ENCODE measurements around the gene PBX1.

PBX1 gene

GRCh38 chr1:164735315-164736052 lies 176.5 kb downstream of the PBX1 start:
- DNase-seq, result no peak

GRCh38 chr1:164736137-164736536 lies 177.2 kb downstream of the PBX1 start:
- DNase-seq, result no peak

GRCh38 chr1:164739189-164739588 lies 180.2 kb downstream of the PBX1 start:
- DNase-seq, result no peak

- no peak for DNase-seq
Measured at GRCh38 chr1:164740000-164740526, 181.1 kb downstream of the PBX1 start.

- no peak for DNase-seq
Measured at GRCh38 chr1:164742745-164743144, 183.8 kb downstream of the PBX1 start.

GRCh38 chr1:164743976-164744375 lies 185.0 kb downstream of the PBX1 start:
- DNase-seq, result no peak

- no peak for DNase-seq
Measured at GRCh38 chr1:164745736-164746135, 186.8 kb downstream of the PBX1 start.

GRCh38 chr1:164746632-164747031 lies 187.6 kb downstream of the PBX1 start:
- no peak for DNase-seq

- DNase-seq, result no peak
Measured at GRCh38 chr1:164748253-164748899, 189.4 kb downstream of the PBX1 start.

- DNase-seq, result no peak
Measured at GRCh38 chr1:164753521-164754077, 194.6 kb downstream of the PBX1 start.

GRCh38 chr1:164754088-164754600 lies 195.2 kb downstream of the PBX1 start:
- DNase-seq, result no peak

- no peak for DNase-seq
Measured at GRCh38 chr1:164755690-164756089, 196.7 kb downstream of the PBX1 start.

GRCh38 chr1:164756741-164757140 lies 197.8 kb downstream of the PBX1 start:
- DNase-seq, result no peak

- DNase-seq, result no peak
Measured at GRCh38 chr1:164757625-164758024, 198.6 kb downstream of the PBX1 start.

- no peak for DNase-seq
Measured at GRCh38 chr1:164759144-164759920, 200.3 kb downstream of the PBX1 start.

GRCh38 chr1:164759979-164760469 lies 201.0 kb downstream of the PBX1 start:
- no peak for DNase-seq

GRCh38 chr1:164760569-164760968 lies 201.6 kb downstream of the PBX1 start:
- DNase-seq, result no peak

- no peak for DNase-seq
Measured at GRCh38 chr1:164761009-164761408, 202.0 kb downstream of the PBX1 start.

- no peak for DNase-seq
Measured at GRCh38 chr1:164763098-164763497, 204.1 kb downstream of the PBX1 start.

GRCh38 chr1:164764333-164764732 lies 205.3 kb downstream of the PBX1 start:
- no peak for DNase-seq

- no peak for DNase-seq
Measured at GRCh38 chr1:164765557-164765956, 206.6 kb downstream of the PBX1 start.

- DNase-seq, result no peak
Measured at GRCh38 chr1:164765992-164766720, 207.2 kb downstream of the PBX1 start.
